Left ventricle myocardium superior (tissue), 1 donor: ENCODE data around the gene CORO1C. TPM values are rescaled to one million over a fixed set of nuclear protein-coding genes. Genes with fewer than 3 reads are reported as not detected.
"Not testable (repeated sequence)": the region's sequence is repeated elsewhere in the genome, so short reads cannot be mapped to it uniquely, and the experiment has no call there.

Experiments
- ATAC-seq: fragments of 200-7000 bp; cut with Tn5 transposase; one replicate; pipeline ENCODE4 v1.9.1; 2020; ENCODE audit warnings: mild to moderate bottlenecking, moderate library complexity
- DNase-seq: peaks from one replicate; pipeline ENCODE4 v3.0.0-alpha.2; 2020
- intact Hi-C: fragments of 100-400 bp; cut with micrococcal nuclease; formaldehyde crosslinking; loops from one replicate; pipeline ENCODE4 v1.11.0; 2022
- total RNA-seq: library from RNA; stranded (reverse); fragmentation: NEBNext Ultra II Directional; extraction: Animal tissue kit (Norgen Biotek cat#: 25700); gene quantifications from one replicate; pipeline ENCODE4 v1.2.1, GENCODE V29; 2021
- donor health status: DM: no; HTN: yes; CAD: no; lungs with severe emphysema.

Gene CORO1C
- total RNA-seq, 1 donor from 2014 or later: 68.0 TPM

DNA sequence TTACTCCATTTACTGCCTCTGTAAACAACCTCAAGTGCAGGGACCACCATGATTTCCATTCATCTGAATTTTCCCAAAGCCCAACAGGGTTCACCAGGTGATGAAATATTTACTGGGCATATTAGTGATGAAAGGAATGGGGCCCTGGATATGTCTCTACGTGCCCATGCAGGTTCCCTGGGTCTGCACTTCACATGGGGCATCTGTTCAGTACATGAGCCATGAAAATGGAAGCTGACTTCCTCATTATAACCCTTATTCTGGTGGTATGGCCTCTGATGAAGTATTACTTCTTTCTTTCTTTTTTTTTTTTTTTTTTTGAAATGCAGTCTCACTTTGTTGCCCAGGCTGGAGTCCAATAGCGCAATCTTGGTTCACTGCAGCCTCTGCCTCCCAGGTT, 26.5 kb upstream of the CORO1C start:
- ATAC-seq: no peak
- intact Hi-C loops: no loop called here
- no peak for DNase-seq

DNA sequence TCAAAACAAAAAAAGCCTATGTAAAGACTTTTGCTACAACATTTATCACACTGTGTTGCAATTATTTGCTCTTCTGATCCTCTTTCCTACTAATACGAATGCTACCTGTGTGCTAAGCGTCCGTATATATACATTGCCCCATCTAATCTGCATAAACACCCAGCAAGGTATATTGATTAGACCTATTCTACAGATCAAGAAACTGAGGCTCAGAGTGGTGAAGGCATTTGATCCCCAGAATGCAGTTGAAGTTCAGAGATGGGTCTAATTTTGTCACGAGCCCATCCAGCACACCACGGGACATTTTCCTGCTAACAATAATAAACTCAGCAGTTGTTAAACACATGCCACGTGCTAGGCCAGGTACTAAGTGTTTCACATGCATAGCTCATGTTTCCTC, 25.1 kb upstream of the CORO1C start:
- DNase-seq (no peak), ATAC-seq (no peak)
- intact Hi-C loops: no loop called here

DNA sequence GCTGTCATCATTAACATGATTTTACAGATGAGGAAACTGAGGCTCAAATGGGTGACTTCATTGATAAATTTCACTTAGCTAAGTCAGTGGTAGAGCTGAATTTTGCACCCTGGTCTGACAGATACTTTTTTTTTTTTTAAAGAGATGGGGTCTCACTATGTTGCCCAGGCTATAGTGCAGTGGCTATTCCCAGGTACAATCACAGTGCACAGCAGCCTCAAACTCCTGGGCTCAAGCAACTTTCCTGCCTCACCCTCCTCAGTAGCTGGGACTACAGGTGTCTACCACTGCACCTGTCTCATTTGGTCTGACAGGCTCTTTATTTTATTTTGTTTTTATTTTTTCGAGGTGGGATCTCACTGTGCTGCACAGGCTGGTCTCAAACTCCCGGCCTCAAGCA, 24.2 kb upstream of the CORO1C start:
- no peak for ATAC-seq
- no peak for DNase-seq
- intact Hi-C loops: no loop called here

DNA sequence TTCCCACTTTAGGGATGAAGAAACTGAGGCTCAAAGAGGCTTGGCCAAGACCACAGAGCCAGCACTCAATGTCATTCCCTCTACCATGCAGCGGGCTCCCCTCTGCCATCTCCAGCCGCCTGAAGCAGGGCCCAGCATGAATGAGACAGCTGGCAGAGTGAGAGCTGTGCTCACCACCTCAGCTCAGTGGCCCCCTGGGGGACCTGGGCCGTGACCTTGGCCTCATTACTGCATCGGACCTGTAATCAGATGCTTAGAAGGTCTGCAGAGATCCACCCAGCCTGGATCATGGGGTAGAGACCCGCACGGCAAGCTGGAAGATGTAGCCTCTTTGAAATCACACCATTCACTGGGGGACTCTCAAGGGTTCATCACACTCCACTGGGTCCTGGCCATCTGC, 22.7 kb upstream of the CORO1C start:
- ATAC-seq (no peak), DNase-seq (no peak)
- intact Hi-C loops: no loop called here

DNA sequence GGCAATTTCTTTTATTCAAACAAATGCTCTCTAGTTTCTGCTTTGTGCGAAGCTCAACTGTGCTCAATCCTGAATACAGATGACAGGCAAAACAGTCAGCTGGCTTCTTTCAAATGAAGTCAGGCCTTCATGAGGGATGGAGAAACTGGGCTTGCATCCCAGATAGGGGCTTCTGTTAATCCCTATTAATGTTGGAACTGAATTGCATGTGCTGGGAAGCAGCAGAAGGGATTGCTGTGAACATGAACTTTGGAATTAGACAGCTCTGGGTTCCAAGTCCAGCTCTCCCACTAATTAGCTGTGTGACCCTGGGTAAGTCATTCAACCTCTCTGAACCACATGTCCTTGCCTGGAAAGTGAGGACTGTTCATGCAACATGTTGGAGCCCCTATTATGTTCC, 21.1 kb upstream of the CORO1C start:
- intact Hi-C loops: no loop called here
- ATAC-seq (peak; percentile 76), DNase-seq (no peak)

DNA sequence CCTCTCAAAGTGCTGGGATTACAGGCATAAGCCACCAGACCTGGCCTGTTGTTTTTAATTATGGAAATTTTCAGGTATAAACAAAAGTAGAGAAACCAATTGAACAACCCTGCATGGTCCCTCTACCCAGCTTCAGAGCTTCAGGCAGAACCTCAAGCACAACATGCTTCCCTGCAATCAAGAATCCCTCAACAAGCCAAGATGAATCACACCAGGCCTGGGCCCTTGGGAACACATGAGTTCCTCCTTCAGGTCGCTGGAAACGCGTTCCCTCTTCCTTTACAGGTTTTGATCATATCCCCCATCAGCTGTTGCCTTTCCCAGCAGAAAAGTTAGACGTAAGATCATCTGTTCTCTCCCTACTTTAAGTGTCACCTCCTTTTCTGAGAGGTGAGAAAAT, 20.5 kb upstream of the CORO1C start:
- intact Hi-C loops: no loop called here
- ATAC-seq (peak; percentile 78), DNase-seq (no peak)

DNA sequence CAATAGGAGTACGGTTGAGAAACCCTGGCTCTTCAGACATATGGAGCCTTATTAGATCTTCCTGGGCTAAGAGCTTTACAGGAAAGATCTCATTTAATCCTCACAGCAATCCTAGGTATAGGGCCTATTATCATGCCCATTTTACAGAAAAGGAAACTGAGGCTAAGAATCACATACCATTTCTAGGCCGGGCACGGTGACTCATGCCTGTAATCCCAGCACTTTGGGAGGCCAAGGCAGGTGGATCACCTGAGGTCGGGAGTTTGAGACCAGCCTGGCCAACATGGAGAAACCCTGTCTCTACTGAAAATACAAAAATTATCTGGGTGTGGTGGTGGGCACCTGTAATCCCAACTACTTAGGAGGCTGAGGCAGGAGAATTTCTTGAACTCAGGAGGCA, 19.7 kb upstream of the CORO1C start:
- ATAC-seq, DNase-seq: not testable (repeated sequence)

DNA sequence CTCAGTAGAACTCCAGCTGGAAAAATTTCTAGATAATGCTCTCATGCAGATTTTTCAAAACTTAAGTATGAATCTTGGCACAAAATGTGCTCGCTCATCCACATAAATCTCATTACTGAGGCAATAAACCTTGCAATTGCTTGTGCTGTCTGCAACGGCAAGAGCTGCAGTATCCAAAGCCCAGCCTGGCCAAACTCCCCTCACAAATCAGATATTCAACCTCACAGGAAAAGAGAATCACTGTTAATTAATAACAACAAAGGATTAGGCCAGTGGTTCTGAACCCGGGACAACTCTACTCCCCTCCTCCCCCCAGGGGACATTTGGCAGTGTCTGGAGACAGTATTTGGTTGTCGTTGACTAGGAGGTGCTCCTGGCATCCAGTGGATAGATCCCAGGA, 19.2 kb upstream of the CORO1C start:
- DNase-seq: no peak

More for the DNA sequence above, 19.7 kb upstream of the CORO1C start:
- intact Hi-C loops: not testable (repeated sequence)

DNA sequence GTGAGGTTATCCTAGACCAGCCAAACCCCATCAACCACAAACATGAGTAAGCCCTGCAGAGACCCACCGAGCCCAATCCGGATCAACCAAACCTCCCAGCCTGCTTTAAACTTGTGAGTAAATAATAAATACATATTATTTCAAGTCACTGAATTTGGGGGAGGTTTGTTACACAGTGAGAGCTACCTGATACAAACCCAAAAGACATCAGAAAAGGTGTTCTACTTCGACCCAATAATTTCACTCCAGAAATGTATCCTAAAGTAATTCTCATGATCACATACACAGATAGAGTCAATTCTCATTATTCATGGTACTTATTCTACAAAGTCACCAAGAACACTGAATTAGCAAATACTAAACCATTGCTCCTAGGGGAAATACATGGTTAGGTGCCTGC, 16.2 kb upstream of the CORO1C start:
- intact Hi-C loops: no loop called here
- DNase-seq (no peak), ATAC-seq (no peak)

More for the DNA sequence above, 19.2 kb upstream of the CORO1C start:
- ATAC-seq: peak; percentile 37
- intact Hi-C loops: no loop called here

DNA sequence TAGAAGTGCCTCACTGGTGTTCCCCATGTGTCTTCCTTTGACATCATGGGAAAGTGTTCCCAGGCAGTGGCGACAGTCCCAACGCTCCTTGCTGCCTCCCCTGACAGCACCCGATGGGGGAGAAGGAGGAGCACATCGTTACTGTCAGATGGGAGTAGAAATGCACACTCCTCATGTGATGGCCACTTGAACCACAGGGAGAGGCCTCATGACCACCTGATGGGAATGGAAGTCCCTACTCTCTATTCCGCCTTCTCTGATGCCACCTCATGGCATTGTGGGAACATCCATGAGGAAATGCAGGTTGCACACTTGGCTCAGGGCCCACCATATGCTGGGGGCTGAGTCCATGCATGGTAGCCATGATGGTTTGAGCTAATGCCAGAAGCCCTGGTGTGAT, 14.3 kb upstream of the CORO1C start:
- no peak for DNase-seq
- intact Hi-C loops: no loop called here

DNA sequence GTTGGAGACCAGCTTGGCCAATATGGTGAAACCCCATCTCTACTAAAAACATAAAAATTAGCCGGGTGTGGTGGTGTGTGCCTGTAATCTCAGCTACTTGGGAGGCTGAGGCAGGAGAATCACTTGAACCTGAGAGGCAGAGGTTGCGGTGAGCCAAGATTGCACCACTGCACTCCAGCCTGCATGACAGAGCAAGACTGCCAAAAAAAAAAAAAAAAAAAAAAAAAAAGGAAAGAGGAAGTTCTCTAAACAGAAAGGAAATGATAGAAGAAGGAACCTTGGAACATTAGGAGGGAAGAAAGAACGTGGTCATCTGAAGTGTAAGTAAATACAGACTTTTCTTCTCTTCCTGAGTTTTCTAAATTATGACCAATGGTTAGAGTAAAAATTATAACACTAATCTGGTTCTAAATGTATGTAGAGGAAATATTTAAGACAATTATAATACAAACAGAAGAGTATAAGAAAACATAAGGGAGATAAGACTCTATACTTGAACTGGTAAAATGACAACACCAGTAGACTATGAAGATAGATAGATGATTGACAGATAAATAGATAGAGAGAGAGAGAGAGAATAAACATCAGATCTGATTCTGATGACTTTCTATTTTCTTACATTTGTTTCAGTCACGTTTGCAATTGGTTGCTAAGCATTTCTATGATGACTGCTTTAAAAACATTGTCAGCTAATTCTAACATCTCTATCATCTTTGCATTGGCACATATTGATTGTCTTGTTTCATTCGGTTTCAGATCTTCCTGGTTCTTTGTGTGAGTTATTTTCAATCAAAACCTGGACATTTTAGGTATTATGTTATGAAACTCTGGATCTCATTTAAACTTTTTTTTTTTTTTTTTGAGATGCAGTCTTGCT, 12.9 kb upstream of the CORO1C start:
- ATAC-seq (peak; percentile 18), DNase-seq (no peak)
- intact Hi-C loops: no loop called here

More for the DNA sequence above, 14.3 kb upstream of the CORO1C start:
- ATAC-seq: no peak

DNA sequence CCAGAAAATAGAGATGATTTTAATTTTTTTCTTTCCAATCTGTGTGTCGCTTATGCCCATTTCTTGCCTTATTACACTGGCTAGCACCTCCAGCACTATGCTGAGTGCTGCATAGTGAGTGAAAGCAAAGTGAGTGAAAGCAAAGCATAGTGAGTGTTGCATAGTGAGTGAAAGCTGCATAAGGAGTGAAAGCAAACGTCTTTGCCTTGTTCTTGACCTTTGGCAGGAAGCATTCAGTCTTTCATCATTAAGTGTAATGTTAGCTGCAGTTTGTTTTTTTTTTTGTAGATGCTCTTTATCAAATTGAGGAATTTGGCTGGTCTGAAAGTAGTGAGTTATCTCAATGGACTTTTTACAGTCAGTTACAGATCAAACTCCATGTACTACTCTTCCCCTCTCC, 6.9 kb upstream of the CORO1C start:
- ATAC-seq (no peak), DNase-seq (no peak)
- intact Hi-C loops: no loop called here

DNA sequence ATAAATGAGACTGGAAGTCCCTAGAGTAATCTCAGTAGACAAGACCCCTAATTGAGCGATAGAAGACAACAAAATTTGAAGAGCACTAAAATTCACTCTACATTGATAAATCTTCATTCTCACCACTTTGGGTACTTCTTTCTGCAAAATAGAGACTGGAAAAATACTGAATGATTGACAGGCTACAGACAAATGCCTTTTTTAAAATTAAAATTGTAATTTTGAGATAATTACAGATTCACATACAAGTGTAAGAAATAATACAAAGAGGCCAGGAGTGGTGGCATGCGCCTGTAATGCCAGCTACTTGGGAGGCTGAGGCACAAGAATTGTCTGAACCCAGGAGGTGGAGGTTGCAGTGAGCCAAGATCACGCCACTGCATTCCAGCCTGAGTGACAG, 4.5 kb upstream of the CORO1C start:
- ATAC-seq (no peak), DNase-seq (no peak)
- intact Hi-C loops: no loop called here

DNA sequence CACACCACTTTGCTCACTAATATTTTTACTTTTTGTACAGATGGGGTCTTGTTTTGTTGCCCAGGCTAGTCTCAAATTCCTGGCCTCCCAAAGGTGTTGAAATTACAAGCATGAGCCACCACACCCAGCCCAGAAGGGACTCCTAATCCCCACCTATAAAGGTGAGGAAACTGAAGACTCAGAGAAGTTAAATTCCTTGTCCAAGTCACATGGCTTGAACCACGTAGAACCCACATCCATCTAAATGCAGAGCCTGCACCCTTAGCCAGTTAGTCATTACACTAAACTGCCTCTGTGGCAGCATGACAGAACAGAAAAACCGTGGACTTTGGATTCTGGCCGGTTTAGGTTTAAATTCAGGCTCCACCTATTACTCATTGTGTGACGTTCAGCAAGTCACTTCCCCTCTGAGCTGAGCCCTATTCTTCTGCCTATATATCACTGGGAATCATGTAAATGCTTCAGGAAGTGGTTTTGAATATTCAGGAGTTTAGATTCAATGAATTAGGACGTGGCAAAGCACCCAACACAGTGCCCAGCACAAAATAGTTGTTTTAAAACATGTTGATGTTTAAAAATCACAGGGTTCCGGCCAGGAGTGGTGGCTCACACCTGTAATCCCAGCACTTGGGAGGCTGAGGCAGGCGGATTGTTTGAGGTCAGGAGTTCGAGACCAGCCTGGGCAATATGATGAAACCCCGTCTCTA, 3.0 kb upstream of the CORO1C start:
- no peak for DNase-seq
- no peak for ATAC-seq
- intact Hi-C loops: no loop called here

DNA sequence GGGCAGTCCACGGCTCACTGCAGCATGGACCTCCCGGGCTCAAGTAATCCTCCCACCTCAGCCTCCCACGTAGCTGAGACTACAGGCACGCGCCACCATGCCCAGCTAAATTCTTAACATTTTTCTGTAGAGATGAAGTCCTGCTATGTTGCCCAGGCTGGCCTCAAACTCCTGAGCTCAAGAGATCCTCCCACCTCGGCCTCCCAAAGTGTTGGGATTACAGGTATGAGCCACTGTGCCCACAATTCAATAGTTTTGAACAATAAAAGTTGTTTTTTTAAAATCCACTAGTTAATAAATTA, 1.9 kb upstream of the CORO1C start:
- DNase-seq, intact Hi-C loops: not testable (repeated sequence)

DNA sequence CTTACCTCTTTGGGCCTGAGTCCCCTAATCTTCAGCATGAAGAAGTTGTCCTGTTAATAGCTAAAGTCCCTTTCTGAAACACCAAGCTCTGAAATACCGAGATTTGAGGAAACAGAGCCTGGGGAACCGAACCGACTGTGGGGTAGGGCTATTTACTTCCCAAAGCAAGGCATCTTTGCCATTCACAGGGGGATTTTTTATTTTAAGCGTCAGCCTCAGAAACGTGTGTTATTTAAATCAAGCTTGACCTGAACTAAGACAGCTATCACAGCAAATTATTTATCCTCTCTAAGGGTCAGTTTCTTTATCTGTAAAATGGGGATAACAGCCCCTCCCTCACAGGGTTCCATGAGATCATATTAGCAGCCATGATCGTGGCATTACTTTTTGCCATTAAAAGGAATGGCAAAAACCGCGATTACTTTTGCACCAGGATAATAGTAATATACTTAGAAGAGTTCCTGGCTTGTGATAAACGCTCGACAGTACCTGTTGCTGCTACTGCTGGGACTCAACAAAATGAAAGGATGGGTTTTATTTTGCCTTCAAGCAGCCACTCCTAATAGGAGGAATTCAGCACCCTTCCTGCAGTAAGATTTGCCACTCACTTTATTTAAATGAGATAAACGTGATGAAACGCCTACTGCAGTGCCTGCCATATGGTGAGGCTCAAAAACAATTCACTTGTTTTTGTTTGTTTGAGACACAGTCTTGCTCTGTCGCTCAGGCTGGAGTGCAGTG, 1.3 kb upstream of the CORO1C start:
- no peak for ATAC-seq
- DNase-seq: no peak

More for the DNA sequence above, 1.9 kb upstream of the CORO1C start:
- ATAC-seq: not testable (repeated sequence)

DNA sequence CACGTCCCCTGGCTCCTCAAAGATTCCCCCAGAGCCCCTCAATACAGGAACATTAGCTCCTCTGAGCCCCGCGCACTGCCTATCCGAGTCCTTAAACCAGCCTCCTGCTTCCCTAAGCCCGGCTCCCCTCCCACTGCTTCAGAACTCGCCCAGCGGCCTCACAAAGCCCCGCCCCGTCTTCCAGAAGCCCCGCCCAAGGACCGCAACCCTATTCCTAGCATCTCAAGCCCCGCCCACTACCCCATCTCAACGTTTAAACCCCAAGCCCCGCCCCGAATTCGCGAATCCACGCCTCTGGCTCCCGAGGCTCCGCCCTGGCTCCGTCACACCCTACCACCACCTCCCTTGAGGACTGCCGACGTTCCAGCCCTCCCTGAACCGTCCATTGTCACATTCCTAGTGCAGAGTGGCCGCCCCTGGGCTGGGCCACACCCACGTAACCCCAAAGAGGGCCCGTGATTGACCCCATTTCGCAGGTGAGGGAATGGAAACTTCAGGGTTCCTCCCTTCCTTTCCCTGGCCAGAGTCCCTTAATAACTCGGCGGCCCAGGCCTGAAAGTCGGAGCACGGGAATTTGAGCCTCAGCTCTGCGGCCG, 646 bp upstream of the CORO1C start:
- intact Hi-C loops: no loop called here
- DNase-seq (peak; percentile 99), ATAC-seq (peak; percentile 82)

More for the DNA sequence above, 1.3 kb upstream of the CORO1C start:
- intact Hi-C loops: no loop called here

DNA sequence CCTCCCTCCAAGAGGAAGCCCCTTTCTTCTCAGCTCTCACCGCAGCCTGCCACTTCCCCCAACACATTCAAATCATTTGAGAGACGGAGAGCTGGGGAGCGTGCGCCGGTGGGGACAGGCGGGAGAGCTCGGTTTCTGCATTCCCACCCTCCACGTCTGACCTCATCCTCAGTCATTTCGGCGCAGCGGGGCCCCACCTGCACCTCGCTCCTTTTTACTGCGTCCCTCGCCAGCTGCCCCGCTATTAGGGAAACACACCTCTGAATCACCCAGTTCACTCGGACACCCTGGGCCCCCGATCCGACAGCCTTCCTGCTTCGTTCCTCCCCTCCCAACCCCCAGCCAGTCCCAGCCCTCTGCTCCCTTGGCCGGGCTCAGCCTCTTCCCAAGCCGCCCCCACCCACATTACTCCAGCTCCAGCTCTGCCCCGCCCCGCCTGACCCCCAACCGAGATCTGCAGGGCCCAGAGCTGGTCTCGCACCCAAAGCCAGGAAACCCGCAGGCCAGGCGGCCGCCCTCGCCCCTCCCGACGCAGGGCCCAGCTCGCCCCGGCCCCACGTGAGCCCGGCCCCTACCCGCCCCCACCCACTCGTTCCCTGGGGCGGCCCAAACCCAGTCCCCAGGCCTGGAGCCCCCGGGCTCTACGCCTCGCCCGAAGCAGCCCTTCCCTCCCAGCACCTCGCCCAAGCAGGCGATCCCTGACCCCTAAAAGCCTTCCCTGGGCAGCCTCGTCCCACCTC, 783 bp downstream of the CORO1C start:
- ATAC-seq: peak; percentile 24
- intact Hi-C loops: no loop called here
- DNase-seq: peak; percentile 77
